ENCODE data around the gene CYP1B1.

The CYP1B1 gene

DNA sequence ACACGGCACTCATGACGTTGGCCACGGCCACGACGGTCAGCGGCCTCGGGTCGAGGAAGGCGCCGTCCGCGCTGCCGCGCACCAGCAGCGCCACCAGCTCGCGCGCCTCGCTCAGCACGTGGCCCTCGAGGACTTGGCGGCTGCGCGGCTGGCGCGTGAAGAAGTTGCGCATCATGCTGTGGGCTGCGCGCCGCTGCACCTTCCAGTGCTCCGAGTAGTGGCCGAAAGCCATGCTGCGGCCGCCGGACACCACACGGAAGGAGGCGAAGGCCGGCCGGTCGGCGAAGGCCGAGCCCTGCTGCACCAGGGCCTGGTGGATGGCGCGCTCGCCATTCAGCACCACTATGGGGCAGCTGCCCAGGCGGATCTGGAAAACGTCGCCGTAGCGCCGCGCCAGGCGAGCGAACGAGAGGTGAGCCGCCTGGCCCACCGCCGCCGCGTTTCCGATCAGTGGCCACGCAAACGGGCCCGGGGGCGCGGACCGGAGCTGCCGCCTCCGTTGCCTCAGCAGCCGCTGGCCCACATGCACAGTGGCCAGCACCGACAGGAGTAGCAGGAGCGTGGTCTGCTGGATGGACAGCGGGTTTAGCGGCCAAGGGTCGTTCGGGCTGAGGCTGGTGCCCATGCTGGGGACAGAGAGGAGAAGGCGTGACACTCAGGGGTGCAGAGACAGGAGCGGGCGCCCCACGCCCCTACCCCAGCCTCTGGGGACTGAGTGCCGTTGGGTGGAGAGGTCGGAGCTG is 1.0 kb downstream of the CYP1B1 start:
- no peak for DNase-seq

DNA sequence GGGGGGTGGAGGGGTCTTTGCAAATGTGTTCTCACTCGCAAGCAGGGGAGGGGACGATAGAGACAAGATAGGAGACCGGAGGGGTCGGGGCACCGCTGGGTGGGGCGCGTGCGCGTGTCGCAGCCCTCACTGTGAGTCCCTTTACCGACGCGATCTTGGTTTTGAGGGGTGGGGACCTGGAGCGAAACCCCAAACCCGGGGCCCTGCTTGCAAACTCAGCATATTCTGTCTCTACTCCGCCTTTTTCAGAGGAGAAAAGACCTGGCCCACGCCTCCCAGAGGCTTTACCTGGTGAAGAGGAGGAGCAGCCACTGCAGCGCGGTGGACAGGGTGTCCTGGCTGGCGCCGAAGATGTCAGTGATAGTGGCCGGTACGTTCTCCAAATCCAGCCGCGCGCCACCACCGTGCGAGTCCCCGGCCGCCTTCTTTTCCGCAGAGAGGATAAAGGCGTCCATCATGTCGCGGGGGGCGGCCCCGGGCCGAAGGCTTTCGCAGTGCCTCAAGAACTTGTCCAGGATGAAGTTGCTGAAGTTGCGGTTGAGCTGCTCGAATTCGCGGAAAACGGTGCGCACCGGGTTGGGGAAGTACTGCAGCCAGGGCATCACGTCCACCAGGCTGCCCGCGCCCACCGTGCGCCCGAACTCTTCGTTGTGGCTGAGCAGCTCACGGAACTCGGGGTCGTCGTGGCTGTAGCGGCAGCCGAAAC is 1.7 kb downstream of the CYP1B1 start:
- no peak for DNase-seq

DNA sequence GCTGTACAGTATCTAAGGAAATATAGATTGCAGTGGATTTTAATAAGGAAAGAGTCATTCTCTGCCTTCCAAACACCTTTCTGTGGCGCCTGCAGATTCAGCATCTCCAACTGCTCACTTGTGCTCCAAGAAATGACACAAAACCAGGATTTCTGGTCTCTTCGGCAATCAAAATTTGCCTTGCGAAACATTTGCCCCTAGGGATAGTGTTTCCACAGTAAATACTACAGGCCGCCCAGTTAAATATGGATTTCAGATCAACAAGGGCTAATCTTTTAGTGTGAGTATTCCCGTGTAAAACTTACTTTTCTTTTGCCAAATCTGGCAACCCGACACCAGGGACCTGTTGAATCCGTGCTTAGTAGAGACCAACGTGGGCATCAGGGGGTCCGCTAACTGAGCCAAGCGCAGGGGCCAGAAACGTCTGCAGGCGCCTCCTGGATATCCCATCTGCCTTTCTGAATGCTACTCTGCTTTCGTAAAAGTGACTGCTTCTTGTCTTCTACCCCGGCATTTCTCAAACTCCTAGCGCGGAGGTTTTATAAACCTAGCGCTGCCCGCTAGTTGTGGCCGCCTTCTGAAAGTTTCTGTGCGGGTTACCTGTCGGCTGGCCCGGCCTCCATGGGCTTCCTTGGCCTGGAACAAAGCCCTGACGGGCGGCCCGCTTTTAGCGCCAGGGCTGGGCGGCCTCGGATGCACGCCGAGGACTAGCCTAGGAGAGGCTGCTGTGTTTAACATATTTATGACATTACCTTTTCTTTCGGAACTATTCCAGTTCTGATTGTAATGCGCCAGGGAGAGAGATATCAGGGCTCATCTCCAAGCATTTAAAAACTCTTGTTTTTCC is 2.5 kb downstream of the CYP1B1 start:
- DNase-seq, result no peak

DNA sequence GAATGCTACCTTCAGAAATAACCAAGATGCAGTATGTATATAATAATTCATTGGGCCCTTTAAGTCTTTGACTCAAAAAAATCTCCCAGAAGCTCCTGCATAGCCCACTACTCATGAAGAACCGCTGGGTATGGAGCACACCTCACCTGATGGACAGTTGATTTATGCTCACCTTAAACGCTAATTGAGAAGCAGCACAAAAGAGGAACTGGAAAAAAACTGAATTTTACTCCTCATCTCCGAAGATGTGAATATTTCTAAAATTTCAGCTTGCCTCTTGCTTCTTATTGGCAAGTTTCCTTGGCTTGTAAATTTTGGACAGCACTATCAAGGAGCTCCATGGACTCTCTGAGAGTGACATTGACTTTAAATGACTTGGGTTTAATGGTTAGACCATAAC is 5.5 kb downstream of the CYP1B1 start:
- DNase-seq, result no peak

GRCh38 chr2:38068234-38068633 is 7.7 kb downstream of the CYP1B1 start:
- DNase-seq, result no peak

DNA sequence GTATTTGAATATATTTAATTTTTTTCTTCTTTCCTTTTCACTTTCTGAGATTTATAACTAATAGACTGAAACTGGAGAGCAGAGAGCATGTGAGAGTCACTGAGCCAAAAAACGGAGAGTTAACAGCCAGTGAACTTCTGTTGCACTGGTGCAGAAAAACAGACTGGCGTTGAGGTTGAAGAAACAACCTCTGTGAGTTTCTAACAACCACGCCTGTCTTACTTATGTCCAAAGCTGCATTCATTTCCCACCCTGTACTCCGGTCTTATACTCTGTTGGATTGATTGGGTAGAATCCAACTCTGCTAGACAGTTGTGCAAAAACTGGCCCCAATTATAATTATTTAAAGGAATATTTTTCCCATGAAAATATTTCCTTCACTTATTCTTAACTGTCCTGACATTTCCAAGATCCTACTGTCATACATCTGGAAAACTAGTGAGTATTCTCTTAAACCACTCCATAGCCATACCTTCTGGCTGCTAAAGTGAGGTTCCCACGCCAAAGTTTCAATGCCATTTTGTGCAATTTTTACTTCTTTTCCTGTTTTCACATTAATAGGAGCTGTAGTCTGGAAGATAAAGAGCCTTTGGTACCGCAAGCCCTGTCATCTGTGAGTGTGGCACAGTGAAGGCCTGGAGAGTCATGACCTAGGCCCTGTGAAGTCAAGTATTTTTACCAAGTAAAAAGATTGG is 9.4 kb downstream of the CYP1B1 start:
- DNase-seq, result no peak

GRCh38 chr2:38065502-38066135 is 10.3 kb downstream of the CYP1B1 start:
- no peak for DNase-seq

GRCh38 chr2:38064801-38065501 is 11.0 kb downstream of the CYP1B1 start:
- DNase-seq, result no peak

DNA sequence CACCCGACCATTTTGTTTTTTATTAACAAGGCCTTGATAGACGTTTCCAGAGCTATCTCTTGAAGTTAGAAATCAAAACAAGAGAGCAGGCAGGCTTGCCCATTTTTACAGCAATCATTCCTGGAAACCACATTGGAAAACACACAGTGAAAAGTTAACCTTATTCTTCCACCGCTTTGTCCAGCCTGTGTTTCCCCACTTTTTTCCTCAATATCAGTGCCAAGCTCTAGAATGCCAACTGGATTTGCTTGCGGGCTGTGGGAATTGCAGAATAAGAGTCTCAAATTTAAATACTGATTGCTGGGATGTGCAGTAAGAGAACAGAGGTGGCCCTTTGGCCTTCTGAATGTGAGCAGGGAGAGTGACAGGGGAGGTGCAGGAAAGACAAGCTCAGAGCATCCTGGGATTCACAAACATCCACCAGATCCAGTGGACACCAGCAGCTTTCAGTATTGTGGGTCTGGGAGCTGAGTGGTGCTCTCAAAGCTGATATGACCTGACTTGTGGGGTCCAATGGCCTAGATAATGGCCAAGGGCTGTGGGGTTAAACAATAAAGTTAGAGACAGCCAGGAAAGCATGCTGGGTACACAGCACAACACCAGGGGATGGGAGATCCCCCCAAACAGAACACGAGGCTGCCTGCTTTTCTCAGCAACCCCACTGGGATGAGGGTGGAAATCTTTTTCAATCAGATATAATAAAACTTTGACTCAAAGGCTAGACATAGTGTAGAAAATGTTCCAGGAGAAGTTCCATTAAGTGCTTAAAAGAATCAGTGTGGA is 15.5 kb downstream of the CYP1B1 start:
- no peak for DNase-seq

- no peak for DNase-seq
These were observed 18.1 kb downstream of the CYP1B1 start for GRCh38 chr2:38057651-38058410.

DNA sequence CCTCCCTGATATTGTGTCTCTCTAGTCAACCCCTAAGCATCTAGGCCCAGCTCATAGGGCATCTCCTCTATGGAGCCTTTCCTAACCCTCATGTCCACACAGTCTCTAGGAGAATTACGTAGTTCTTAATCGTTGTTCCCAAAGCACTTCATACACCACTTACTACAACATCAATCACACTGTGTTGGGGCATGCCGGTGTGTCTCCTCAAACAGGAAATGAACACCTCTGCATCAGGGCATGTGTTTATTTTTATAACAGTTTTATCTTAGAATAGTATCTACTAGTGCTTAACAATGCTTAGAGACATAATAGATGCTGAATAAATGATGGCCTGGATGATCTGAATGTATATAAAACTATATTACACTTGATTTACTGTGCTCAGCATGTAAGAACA is 19.7 kb downstream of the CYP1B1 start:
- no peak for DNase-seq

DNA sequence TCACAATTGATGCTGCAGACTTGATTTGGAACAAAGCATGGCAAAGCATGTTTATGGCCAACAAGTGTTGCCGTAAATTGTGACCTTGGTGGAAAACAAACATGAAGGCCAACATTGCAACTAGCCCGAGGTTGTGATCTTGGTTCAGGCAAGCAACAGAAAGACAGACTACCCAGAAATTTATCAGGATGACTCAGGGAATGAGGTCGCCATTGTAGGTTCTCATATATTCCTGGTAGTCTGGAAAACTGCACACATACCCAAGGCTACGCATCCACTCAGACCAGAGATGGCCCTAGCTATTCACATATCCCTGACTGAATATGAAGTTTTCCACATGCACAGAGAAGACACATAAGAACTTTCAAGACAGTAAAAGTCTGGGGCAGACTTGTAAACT is 30.1 kb downstream of the CYP1B1 start:
- no peak for DNase-seq

- no peak for DNase-seq
These were observed 36.6 kb downstream of the CYP1B1 start for GRCh38 chr2:38039121-38039910.

GRCh38 chr2:38038682-38039081 is 37.3 kb downstream of the CYP1B1 start:
- no peak for DNase-seq

- no peak for DNase-seq
These were observed 38.0 kb downstream of the CYP1B1 start for GRCh38 chr2:38037757-38038621.

GRCh38 chr2:38037325-38037724 is 38.6 kb downstream of the CYP1B1 start:
- no peak for DNase-seq

DNA sequence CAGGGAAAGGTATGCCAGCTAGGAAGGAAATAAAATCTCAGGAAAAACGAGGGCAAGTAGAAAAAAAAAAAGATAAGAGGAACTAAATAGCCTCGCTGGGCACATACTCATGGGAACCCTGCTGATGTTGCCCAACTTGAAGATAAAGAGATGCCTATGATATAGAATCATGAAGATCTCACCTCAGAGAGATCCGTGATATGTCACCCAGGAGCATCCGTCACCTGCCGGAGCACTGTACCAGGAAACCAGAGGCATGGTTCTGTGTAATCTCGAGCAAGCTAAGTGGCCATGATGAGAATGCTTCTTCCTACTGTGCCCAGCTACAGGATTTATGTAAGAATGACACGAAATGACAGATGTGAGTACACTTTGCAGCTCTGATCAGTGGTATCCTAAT is 40.0 kb downstream of the CYP1B1 start:
- DNase-seq, result no peak

DNA sequence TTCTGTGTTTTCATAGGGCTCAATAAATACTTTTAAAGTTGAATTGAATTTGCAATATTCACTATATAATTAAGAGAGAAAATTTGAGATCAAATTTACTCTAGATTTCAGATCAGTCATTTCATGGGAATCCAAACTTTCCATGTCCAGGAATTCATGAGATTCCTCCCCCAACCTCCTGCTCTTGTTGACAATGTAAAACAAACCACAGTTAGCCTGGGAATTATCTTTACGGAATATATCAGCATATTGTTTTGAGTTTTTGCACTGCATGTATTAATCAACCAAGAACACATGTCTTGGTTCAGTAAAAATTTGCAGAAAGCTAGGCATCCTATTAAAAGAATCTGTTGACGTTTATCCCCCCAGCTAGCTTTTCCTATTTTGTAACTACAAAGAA is 42.3 kb downstream of the CYP1B1 start:
- no peak for DNase-seq

Data from NCI-H446 treated with DMSO at 0.1 percent for 48 hours (cell line).